Right atrium auricular region (tissue), 2 donors: Measurements from ENCODE around the gene RFESD. TPM values are rescaled to one million over a fixed set of nuclear protein-coding genes. Genes with fewer than 3 reads are reported as not detected.
"Not testable (repeated sequence)": the region's sequence is repeated elsewhere in the genome, so short reads cannot be mapped to it uniquely, and the experiment has no call there.

ENCODE experiments used
- DNase-seq: peaks from one replicate; pipeline ENCODE4 v3.0.0-alpha.2; 2019; ENCODE audit warnings: low spot score
- H3K27ac ChIP-seq, 2 donors: fragments of 200-600 bp; sonication (generic); 1 replicate in 1 of 2; 2 replicates in 1 of 2; pipeline ENCODE4 v1.5.1; 2016 to 2019
- H3K27me3 ChIP-seq, 2 donors: fragments of 200-600 bp; sonication (generic); one replicate each; pipeline versions ENCODE4 v1.5.1 to v1.6.0; 2017 to 2019
- H3K36me3 ChIP-seq: fragments of 200-600 bp; sonication (generic); one replicate; pipeline ENCODE4 v1.5.1; 2016
- H3K4me1 ChIP-seq, 2 donors: fragments of 200-600 bp; sonication (generic); one replicate each; pipeline versions ENCODE4 v1.5.1 to v1.6.0; 2017 to 2019
- H3K4me3 ChIP-seq, 2 donors: fragments of 200-600 bp; sonication (generic); 1 replicate in 1 of 2; 2 replicates in 1 of 2; pipeline ENCODE4 v1.5.1; 2017 to 2019; ENCODE audit warnings: mild to moderate bottlenecking in 1 of 2, moderate library complexity in 1 of 2
- H3K9me3 ChIP-seq, 2 donors: fragments of 200-600 bp; sonication (generic); one replicate each; pipeline ENCODE4 v1.5.1; 2019
- total RNA-seq, 2 donors: library from RNA; depleted of rRNA; stranded (reverse); fragments of >200 nt; gene quantifications; one replicate each; pipeline ENCODE4 v1.1.0, GENCODE V29; 2016
- TF ChIP-seq, protein P1 (sequence below), 2 donors: fragments of 200-600 bp; sonication (generic); IDR thresholded peaks; one replicate each; pipeline ENCODE4 v1.5.1; 2019; ENCODE audit warnings: antibody characterized with exemption in 2 of 2

RFESD gene
- total RNA-seq, 2 donors from 2014 or later, result 1.9 to 2.5 TPM

DNA sequence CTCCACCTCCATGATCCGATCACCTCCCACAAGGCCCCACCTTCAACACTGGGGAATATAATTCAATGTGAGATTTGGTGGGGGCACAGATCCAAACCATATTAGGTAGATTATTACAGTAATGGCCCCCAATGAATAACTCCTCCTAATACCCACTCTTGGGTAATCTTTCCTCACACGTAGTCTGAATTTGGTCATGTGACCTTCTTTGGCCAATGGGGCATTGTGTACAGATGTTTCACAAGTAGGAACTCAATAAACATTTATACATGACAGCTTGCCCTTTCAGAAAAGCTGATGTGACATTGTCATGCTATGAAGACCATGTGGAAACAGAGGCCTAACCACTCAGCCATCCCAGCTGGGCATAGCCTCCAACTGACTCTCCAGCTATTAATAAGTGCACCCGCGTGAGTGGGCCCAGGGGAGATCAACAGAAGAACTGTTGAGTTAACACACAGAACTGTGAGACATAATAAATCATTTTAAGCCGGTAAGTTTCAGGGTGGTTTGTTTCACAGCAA is 16.1 kb upstream of the RFESD start:
- TF ChIP-seq, protein P1, sequence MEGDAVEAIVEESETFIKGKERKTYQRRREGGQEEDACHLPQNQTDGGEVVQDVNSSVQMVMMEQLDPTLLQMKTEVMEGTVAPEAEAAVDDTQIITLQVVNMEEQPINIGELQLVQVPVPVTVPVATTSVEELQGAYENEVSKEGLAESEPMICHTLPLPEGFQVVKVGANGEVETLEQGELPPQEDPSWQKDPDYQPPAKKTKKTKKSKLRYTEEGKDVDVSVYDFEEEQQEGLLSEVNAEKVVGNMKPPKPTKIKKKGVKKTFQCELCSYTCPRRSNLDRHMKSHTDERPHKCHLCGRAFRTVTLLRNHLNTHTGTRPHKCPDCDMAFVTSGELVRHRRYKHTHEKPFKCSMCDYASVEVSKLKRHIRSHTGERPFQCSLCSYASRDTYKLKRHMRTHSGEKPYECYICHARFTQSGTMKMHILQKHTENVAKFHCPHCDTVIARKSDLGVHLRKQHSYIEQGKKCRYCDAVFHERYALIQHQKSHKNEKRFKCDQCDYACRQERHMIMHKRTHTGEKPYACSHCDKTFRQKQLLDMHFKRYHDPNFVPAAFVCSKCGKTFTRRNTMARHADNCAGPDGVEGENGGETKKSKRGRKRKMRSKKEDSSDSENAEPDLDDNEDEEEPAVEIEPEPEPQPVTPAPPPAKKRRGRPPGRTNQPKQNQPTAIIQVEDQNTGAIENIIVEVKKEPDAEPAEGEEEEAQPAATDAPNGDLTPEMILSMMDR (IDR thresholded peaks at IDR 0.05), result no peak
- H3K36me3 ChIP-seq, result no peaks in the 10 kb centered on the region
- no peak overlapping the region for H3K27ac ChIP-seq
- H3K27me3 ChIP-seq, result no peaks in the 10 kb centered on the region
- no peaks in the 10 kb centered on the region for H3K9me3 ChIP-seq
- H3K4me1 ChIP-seq, result peaks cover 0 to 11% of the 10 kb centered on the region in 2 donors
- no peak for DNase-seq
- H3K4me3 ChIP-seq, result no peak overlapping the region

- H3K4me3 ChIP-seq, result no peak overlapping the region
- TF ChIP-seq, protein P1 (IDR thresholded peaks at IDR 0.05), result no peak
- no peaks in the 10 kb centered on the region for H3K36me3 ChIP-seq
- H3K27me3 ChIP-seq, result no peaks in the 10 kb centered on the region
- H3K27ac ChIP-seq, result no peak overlapping the region
- H3K9me3 ChIP-seq, result no peaks in the 10 kb centered on the region
- no peak for DNase-seq
- peaks cover 0 to 11% of the 10 kb centered on the region in 2 donors for H3K4me1 ChIP-seq
These were observed 15.2 kb upstream of the RFESD start for GRCh38 chr5:95631255-95631958.

GRCh38 chr5:95631991-95632675 is 14.4 kb upstream of the RFESD start:
- no peaks in the 10 kb centered on the region for H3K27me3 ChIP-seq
- no peaks in the 10 kb centered on the region for H3K36me3 ChIP-seq
- TF ChIP-seq, protein P1 (IDR thresholded peaks at IDR 0.05), result no peak
- no peak overlapping the region for H3K4me3 ChIP-seq
- peaks cover 0 to 11% of the 10 kb centered on the region in 2 donors for H3K4me1 ChIP-seq
- H3K27ac ChIP-seq, result no peak overlapping the region
- no peak for DNase-seq
- H3K9me3 ChIP-seq, result no peaks in the 10 kb centered on the region

DNA sequence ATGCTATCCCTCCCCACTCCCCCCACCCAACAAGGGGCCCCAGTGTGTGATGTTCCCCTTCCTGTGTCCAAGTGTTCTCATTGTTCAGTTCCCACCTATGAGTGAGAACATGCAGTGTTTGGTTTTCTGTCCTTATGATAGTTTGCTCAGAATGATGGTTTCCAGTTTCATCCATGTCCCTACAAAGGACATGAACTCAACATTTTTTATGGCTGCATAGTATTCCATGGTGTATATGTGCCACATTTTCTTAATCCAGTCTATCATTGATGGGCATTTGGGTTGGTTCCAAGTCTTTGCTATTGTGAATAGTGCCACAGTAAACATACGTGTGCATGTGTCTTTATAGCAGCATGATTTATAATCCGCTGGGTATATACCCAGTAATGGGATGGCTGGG is 13.6 kb upstream of the RFESD start:
- H3K4me3 ChIP-seq, H3K9me3 ChIP-seq, H3K27ac ChIP-seq, DNase-seq, H3K36me3 ChIP-seq, H3K27me3 ChIP-seq: not testable (repeated sequence)
- peaks cover 0 to 11% of the 10 kb centered on the region in 2 donors for H3K4me1 ChIP-seq

- Histone ChIP-seq H3K4me1 (peaks cover 0 to 11% of the 10 kb centered on the region in 2 donors), H3K27me3 (no peaks in the 10 kb centered on the region), H3K27ac (no peak overlapping the region), H3K36me3 (no peaks in the 10 kb centered on the region), H3K9me3 (no peaks in the 10 kb centered on the region), H3K4me3 (no peak overlapping the region)
- DNase-seq, result no peak
- TF ChIP-seq, protein P1 (IDR thresholded peaks at IDR 0.05), result no peak
These were observed 12.9 kb upstream of the RFESD start for GRCh38 chr5:95633671-95634070.

DNA sequence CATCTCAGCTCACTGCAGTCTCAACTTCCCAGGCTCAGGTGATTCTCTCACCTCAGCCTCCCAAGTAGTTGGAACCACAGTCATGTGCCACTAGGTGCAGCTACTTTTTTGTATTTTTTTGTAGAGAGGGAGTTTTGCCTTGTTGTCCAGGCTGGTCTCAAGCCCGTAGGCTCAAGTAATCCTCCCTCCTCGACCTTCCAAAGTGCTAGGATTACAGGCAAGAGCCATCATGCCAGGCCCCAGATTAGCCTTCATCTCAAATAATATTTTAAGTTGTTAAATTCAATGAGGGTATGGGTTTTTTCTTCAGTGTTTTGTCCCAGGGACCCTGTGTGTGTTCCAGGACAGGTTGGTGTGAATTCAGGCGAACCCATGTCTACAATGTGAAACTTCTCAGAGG is 12.5 kb upstream of the RFESD start:
- Histone ChIP-seq H3K27ac (no peak overlapping the region), H3K36me3 (no peaks in the 10 kb centered on the region), H3K4me1 (peaks cover 0 to 11% of the 10 kb centered on the region in 2 donors), H3K9me3 (no peaks in the 10 kb centered on the region), H3K4me3 (no peak overlapping the region), H3K27me3 (no peaks in the 10 kb centered on the region)
- no peak for DNase-seq
- TF ChIP-seq, protein P1 (IDR thresholded peaks at IDR 0.05), result no peak
